ENCODE results near the gene CRYAA.

DNA sequence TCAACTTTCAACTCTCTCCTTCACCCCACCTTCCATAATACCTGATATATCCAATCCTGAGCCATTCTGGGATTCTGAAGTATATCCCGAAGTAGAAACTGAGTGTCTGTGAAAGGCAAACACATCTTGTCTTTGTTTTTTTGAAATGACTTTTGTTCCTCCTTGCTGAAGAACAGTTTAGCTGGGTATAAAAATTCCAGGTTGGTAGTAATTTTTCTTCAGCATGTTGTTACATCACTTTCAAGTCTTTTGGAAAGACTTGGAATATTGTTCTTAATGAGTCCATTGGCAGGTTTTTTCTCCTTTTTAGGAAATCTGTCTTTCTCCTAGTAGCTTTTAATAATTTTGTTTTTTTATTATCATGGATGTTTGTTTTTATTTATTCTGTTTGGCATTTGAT is 32.7 kb downstream of the CRYAA start:
- TF ChIP-seq CTCF (IDR thresholded peaks at IDR 0.05; ENCODE audit: insufficient read depth, low read length) (no peak), GABPA (IDR thresholded peaks at IDR 0.05; ENCODE audit: low read depth) (no peak), POLR2AphosphoS5 (IDR thresholded peaks at IDR 0.05; ENCODE audit: low read depth) (no peak), REST (IDR thresholded peaks at IDR 0.05; ENCODE audit: insufficient replicate concordance, low read depth) (no peak)

All from HL-60 (cell line).